Activated T-helper 17 cell treated with anti-CD3 and anti-CD28 coated beads, Interleukin-2, amount 50 U/mL, for 72 hours (primary cell): Measurements from ENCODE around the gene CX3CL1. TPM values are rescaled to one million over a fixed set of nuclear protein-coding genes. Genes with fewer than 3 reads are reported as not detected.
"Not testable (repeated sequence)": the region's sequence is repeated elsewhere in the genome, so short reads cannot be mapped to it uniquely, and the experiment has no call there.

ENCODE experiments used
- ATAC-seq: fragments of 150-1000 bp; cut with Tn5 transposase; replicated peaks from 2 replicates; pipeline ENCODE4 v1.10.0; 2021; ENCODE audit warnings: mild to moderate bottlenecking, moderate library complexity
- H3K27ac Mint-ChIP-seq: one replicate; pipeline ENCODE4 v1.8.0; 2022; ENCODE audit warnings: mixed read lengths
- H3K27me3 Mint-ChIP-seq: one replicate; pipeline ENCODE4 v1.8.0; 2022; ENCODE audit warnings: mixed read lengths
- H3K36me3 Mint-ChIP-seq: one replicate; pipeline ENCODE4 v1.8.0; 2022; ENCODE audit warnings: low read depth, mild to moderate bottlenecking, mixed read lengths
- H3K4me1 Mint-ChIP-seq: one replicate; pipeline ENCODE4 v1.8.0; 2022; ENCODE audit warnings: mixed read lengths
- H3K4me3 Mint-ChIP-seq: one replicate; pipeline ENCODE4 v1.8.0; 2022; ENCODE audit warnings: mild to moderate bottlenecking, mixed read lengths
- H3K9me3 Mint-ChIP-seq: one replicate; pipeline ENCODE4 v1.8.0; 2022; ENCODE audit warnings: mixed read lengths
- total RNA-seq, 2 donors: library from RNA; stranded (reverse); gene quantifications; one replicate each; pipeline ENCODE4 v1.2.3, GENCODE V29; 2022

Gene CX3CL1
- total RNA-seq, 2 donors from 2014 or later = not detected

DNA sequence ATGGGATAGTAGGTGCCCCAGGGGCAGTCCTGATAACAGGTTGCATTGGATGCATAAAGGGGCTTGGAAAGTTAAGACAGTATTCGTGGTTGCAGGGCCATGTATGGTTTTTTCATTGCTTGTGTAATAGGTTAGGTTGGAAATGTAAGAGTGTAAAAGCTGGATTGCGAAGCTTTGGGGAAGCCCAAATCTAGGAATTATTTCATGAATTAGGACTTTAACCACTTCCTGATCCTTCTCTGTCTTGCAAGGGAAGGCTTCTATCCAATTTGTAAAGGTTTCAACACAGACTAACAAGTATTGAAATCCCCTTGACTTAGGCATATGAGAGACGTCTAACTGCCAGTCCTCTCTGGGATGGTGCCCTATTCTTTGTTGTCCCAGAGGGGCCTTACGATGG is 24.5 kb downstream of the CX3CL1 start:
- Mint-ChIP-seq H3K9me3 (no peaks in the 10 kb centered on the region), H3K27ac (no peak overlapping the region), H3K36me3 (no peaks in the 10 kb centered on the region)

DNA sequence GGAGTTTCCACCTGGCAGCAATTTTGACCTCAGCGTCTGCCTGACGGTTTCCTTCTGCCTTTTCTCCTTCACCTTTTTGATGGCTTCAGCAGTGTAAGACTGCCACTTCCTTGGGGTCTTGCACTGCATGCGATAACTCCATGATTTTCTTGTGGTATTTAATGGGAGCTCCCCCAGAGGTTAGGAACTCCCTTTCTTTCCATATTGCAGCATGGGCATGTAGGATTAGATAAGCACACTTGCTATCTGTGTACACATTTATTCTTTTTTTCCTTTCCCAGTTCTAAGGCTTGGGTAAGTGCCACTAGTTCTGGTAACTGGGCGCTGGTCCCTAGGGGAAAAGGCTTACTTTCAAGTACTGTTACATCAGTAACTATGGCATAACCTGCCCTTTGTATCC is 25.2 kb downstream of the CX3CL1 start:
- H3K4me3 Mint-ChIP-seq, H3K4me1 Mint-ChIP-seq, H3K9me3 Mint-ChIP-seq, H3K27me3 Mint-ChIP-seq, ATAC-seq, H3K27ac Mint-ChIP-seq, H3K36me3 Mint-ChIP-seq: not testable (repeated sequence)

More for the DNA sequence above, 24.5 kb downstream of the CX3CL1 start:
- Mint-ChIP-seq H3K4me3 (no peak overlapping the region), H3K27me3 (peaks cover 3% of the 10 kb centered on the region), H3K4me1 (no peaks in the 10 kb centered on the region)
- ATAC-seq = no peak

DNA sequence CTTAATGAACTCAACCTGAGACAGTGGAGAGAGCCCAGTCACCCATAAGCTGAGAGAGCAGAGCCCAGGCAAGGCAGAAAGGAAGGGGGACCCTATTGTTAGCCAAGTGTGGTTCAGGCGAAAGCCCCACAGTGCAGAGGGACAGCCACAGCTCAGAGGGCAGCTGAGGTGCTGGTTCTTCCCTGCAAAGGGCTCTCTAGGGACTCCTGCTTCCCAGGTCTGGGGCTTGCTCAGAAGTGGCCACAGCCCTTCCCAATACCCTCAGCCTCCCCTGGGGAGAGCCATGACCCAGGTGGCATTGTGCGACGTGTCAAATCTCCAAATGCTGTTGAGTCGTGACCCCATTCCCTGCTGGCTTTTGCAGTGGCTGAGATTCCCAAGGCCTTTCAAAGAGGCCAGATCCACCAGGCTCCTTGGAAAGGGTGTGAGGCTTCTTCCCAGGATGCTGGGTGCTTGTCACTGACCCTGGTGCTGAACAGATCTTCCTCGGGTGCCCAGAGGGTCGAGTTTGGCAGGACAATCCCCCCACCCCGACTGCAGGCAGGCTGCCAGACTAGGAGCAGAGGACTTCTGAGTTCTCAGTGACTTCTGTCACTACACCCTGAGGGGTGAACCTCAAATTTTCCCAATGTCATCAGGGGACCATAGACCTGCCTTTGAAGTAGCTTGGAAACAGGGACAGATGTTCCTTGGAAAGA is 29.8 kb downstream of the CX3CL1 start:
- Mint-ChIP-seq H3K36me3 (no peaks in the 10 kb centered on the region), H3K9me3 (no peaks in the 10 kb centered on the region), H3K4me1 (no peaks in the 10 kb centered on the region), H3K27me3 (no peaks in the 10 kb centered on the region), H3K27ac (no peak overlapping the region), H3K4me3 (no peak overlapping the region)
- no peak for ATAC-seq

DNA sequence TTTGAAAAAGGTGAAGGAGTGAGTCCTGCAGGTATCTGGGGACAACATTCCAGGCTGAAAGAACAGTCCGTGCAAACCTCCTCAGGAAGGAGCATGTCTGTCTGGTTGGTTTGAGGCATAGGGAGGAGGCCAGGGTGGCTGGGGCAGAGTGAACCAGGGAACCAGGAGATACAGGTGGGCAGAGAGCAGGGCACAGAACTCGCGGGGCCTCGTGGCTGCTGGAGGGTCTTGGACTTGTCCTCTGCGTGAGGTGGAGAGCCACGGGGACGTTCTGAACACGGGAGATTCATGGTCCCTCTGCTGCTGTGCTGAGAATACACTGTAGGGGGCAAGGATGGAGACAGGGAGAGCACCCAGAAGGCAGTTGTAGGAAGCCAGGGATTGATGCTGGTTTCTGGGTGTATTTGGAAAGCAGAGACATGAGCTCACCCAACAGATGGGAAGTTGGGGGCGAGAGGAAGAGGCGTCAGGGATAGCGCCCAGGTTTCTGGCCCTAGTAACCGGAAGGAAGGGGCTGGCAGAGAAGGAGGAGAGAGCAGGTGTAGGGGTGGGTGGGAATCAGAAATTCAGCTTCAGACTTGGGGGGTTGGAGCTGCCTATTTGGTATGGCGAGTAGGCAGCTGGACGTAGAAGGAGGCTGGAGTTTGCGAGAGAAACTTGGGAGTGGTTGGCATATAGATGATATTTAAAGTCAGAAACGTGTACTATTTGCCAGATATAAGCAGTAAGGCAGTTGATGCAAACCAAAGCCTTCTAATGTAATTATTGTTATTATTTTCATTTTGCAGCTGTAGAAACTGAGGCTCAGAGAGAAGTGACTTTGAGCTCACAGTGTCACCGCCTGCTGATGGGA is 31.9 kb downstream of the CX3CL1 start, which contains the start of gene CCL17:
Gene CCL17 (plus strand): TSS at position 803 of the 853 bp plus-strand sequence. CDS start 9,166 bp downstream, outside the sequence.
- no peaks in the 10 kb centered on the region for H3K36me3 Mint-ChIP-seq
- H3K4me3 Mint-ChIP-seq = no peak within 1 kb of the TSS
- no peak within 1 kb of the TSS for H3K27ac Mint-ChIP-seq
- no peak for ATAC-seq
- H3K4me1 Mint-ChIP-seq = no peaks in the 10 kb centered on the region
- peaks cover 2% of the 10 kb centered on the region for H3K27me3 Mint-ChIP-seq
- H3K9me3 Mint-ChIP-seq = no peaks in the 10 kb centered on the region

DNA sequence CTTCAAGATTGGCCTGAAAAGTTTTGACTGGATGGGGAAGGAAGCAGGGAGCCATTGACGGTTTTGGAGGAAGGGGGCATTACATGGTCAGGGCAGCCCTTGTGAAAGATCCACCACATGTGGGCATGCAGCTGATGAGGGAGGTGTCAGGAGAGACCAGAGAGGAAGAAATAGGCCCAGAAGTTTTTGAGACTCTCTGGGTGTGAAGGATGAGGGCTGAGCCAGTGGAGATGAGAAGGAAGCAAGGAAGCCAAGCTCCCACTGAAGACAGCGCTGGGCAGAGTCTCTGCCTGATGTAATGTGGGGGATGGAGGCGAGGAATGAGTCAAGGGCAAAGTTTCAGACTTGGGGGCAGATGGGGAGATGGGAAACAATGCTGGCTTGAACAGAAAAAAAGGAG is 32.8 kb downstream of the CX3CL1 start:
- Mint-ChIP-seq H3K9me3 (no peaks in the 10 kb centered on the region), H3K36me3 (no peaks in the 10 kb centered on the region), H3K4me3 (no peak overlapping the region), H3K4me1 (no peaks in the 10 kb centered on the region), H3K27ac (no peak overlapping the region), H3K27me3 (peaks cover 5% of the 10 kb centered on the region)
- peak; percentile 24 for ATAC-seq

DNA sequence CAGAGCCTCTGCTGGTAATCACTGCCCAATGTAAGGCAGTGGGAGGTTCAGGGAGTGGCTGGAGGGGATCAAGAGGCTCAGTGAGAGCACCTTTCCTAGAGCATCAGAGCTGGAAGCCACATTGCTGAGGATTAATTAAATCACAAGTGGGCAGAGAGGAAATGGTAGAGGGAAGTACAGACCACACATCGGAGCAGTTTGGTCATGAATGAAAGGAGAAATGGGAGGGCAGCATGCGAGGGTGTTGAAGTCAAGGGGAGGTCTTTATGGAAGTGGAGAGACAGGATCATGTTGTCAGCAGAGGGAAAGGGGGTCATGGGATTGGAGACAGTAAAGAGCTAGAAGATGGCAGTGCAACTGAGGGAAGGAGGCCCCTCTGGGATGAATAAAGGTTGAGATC is 34.6 kb downstream of the CX3CL1 start:
- H3K27ac Mint-ChIP-seq = no peak overlapping the region
- no peak for ATAC-seq

DNA sequence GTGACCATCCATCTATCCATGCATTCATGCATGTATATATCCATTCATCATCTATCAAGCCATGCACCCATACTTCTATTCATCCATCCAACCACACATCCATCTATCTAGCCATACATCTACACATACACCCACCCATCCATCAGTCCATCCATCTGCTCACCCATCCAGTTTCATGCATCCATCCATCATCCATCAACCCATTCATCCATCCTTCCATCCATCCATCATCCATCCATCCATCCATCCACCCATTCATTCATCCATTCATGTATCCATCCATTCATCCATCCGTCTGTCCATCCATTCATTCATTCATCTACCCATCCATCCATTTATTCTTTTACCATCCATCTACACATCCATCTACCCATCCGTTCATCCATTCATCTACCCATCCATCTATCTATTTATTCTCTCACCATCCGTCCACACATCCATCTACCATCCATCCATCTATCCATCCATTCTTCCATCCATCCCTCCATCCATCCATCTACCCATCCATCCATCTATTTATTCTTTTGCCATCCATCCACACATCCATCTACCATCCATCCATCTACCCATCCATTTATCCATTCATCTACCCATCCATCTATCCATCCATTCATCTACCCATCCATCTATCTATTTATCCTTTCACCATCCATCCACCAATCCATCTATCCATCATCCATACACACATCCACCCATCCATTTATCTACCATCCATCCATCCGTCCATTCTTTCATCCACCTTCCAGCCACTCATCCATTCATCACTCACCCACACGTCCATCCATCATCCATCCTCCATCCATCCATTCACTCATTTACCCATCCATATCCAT is 35.4 kb downstream of the CX3CL1 start:
- Mint-ChIP-seq H3K27me3 (peaks cover 5% of the 10 kb centered on the region), H3K4me3 (no peak overlapping the region), H3K9me3 (no peaks in the 10 kb centered on the region), H3K36me3 (no peaks in the 10 kb centered on the region), H3K4me1 (no peaks in the 10 kb centered on the region), H3K27ac (no peak overlapping the region)
- ATAC-seq = no peak

More for the DNA sequence above, 34.6 kb downstream of the CX3CL1 start:
- Mint-ChIP-seq H3K4me1 (no peaks in the 10 kb centered on the region), H3K4me3 (no peak overlapping the region), H3K36me3 (no peaks in the 10 kb centered on the region), H3K27me3 (peaks cover 5% of the 10 kb centered on the region), H3K9me3 (no peaks in the 10 kb centered on the region)

DNA sequence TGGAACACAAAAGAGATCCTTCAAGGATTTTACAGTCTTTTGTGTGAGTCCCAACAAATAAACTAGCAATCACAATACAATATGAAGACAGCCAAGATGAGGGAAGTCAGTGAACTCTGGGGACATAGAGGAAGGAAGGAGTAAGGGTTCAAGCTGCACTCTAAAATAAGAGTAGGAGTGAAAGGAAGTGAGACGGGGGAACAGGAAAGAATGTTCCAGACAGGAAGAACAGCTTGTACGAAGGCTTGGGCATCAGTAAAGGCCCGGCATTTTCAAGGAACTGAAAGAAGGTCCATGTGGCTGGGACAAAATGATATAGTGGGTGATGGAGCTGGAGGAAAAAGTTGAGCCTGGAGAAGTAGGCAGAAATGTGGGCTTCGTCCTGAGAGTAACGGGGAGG is 36.8 kb downstream of the CX3CL1 start:
- Mint-ChIP-seq H3K36me3 (no peaks in the 10 kb centered on the region), H3K4me3 (no peak overlapping the region), H3K27me3 (peaks cover 5% of the 10 kb centered on the region), H3K4me1 (no peaks in the 10 kb centered on the region), H3K27ac (no peak overlapping the region), H3K9me3 (no peaks in the 10 kb centered on the region)
- no peak for ATAC-seq

DNA sequence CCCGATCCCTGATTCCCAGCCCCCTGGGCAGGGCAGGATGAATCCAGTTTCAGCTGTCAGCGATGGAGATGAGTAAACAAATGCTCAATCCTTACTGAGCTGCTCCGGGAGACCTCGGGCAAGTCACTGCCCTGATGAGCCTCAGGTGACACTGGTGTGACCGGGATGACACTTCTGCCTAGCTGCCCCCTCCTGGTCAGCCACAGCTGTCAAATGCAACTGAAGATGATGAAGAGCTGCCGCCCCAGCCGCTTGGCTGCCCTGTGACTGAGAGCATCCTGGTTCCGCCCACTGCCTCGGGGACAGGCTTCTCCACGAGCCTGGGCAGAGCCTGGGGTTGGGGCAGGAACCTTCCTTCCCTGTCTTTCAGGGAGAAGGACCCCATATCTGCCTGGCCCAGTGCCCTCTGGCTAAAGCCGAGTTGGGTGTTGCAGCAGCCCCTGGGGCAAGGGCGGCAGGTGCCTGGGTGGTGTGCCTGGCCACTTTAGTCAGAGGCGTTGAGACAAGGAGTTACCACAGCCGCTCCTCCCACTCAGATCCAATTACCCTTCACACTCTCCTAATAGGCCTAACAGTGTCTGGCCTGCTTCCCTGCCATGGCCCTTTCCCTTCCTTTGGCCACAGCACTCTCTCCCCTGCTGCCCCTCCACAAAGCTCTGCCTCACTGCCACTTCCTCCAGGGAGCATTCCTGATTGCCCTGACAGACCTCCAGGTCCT is 37.7 kb downstream of the CX3CL1 start:
- Mint-ChIP-seq H3K9me3 (no peaks in the 10 kb centered on the region), H3K27ac (peak overlapping the region; percentile 0), H3K4me3 (no peak overlapping the region), H3K4me1 (no peaks in the 10 kb centered on the region), H3K27me3 (peaks cover 5% of the 10 kb centered on the region), H3K36me3 (no peaks in the 10 kb centered on the region)
- no peak for ATAC-seq

DNA sequence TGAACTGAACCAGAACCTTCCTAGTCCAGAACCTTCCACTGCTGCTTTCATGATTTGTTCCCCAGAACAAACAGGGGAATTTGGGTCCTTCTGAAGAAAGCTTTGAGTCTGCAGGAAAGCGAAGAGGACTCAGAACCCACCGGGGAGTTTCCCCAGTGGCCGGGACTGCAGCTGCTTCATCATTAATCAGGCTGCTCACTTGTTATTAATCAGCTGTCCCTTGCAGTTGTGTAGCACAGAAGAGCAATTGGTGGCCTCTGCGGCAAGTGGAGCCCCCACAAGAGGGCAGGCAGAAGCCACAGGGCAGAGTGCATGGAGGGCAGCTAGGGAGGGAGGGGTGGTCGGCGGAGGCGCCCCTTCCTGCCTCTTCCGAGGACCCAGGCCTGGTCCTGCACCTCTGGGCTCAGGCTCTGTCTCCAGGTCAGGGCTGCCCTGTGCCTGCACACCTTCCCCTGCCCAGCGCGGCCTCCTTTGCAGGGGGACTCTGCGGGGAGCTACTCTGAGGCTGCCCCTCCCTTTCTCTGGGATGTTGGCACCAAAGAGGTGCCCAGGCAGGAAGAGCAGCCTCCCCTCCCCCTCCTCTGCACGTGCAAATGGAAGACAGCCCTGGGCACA is 39.2 kb downstream of the CX3CL1 start:
- no peaks in the 10 kb centered on the region for H3K36me3 Mint-ChIP-seq
- H3K4me1 Mint-ChIP-seq = no peaks in the 10 kb centered on the region
- H3K27me3 Mint-ChIP-seq = peaks cover 5% of the 10 kb centered on the region
- no peak overlapping the region for H3K27ac Mint-ChIP-seq
- no peaks in the 10 kb centered on the region for H3K9me3 Mint-ChIP-seq
- H3K4me3 Mint-ChIP-seq = no peak overlapping the region
- no peak for ATAC-seq

DNA sequence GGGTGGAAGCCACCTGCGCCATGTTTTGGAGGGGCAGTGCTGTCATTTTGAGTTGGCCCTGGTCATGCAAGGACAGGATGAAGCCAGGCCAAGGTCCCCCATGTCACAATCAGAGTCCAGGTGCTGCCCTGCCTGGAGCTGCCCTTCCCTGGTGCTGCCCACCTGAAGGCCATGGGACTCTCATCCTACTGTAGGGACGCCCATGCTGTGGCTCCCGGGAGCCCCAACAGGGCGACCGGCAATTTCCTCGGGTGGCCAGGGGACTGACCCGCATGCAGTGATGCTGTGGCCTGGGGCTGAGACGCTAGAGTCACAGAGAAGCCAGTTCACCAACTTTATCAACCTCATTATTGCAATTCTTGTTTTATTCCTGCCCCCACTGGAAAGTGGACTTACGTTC is 40.3 kb downstream of the CX3CL1 start:
- H3K27ac Mint-ChIP-seq = no peak overlapping the region

DNA sequence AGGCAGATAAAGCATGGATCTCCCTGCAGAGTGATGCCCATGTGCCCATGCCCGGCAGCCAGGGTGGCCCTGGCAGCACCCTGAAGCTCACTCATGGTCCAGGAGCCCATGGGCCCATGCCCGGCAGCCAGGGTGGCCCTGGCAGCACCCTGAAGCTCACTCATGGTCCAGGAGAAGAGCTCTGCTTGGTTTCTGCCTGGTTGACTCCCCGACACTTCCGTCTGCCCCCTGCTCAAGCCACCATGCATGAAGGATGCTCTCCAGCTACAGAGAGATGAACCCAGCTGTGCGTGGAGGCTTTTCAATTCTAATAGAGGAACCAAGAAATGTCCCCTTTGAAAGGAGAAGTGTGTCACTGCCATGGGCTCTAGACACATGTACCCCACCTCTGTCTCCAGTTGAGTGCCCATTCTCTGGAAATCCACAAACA is 41.0 kb downstream of the CX3CL1 start:
- no peak for ATAC-seq
- Mint-ChIP-seq H3K4me3 (no peak overlapping the region), H3K27ac (no peak overlapping the region), H3K4me1 (peaks cover 5% of the 10 kb centered on the region), H3K9me3 (no peaks in the 10 kb centered on the region), H3K27me3 (peaks cover 5% of the 10 kb centered on the region), H3K36me3 (no peaks in the 10 kb centered on the region)

More for the DNA sequence above, 40.3 kb downstream of the CX3CL1 start:
- ATAC-seq = no peak
- H3K27me3 Mint-ChIP-seq = peaks cover 5% of the 10 kb centered on the region
- peaks cover 5% of the 10 kb centered on the region for H3K4me1 Mint-ChIP-seq
- no peaks in the 10 kb centered on the region for H3K36me3 Mint-ChIP-seq
- no peaks in the 10 kb centered on the region for H3K9me3 Mint-ChIP-seq
- H3K4me3 Mint-ChIP-seq = no peak overlapping the region

DNA sequence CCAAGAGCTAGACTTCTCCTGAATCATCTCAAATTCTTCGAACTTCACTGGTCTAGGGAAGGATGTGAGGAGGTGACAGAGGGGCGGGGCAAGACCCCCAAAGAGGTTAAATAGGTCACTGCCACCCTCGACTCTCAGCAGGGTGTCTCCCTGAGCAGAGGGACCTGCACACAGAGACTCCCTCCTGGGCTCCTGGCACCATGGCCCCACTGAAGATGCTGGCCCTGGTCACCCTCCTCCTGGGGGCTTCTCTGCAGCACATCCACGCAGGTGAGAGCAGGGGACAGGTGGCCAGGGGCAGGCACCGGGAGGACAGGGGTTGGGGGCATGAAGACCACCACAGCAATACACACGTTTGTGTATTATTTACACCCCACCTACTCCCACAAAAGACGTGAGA is 41.4 kb downstream of the CX3CL1 start:
- no peaks in the 10 kb centered on the region for H3K36me3 Mint-ChIP-seq
- H3K27ac Mint-ChIP-seq = no peak overlapping the region
- ATAC-seq = no peak
- peaks cover 5% of the 10 kb centered on the region for H3K27me3 Mint-ChIP-seq
- peaks cover 5% of the 10 kb centered on the region for H3K4me1 Mint-ChIP-seq
- H3K9me3 Mint-ChIP-seq = no peaks in the 10 kb centered on the region
- H3K4me3 Mint-ChIP-seq = no peak overlapping the region
